Measurements from ENCODE around the gene DDX39B. TPM values are rescaled to one million over a fixed set of nuclear protein-coding genes. Genes with fewer than 3 reads are reported as not detected.

The DDX39B gene
- total and polyA plus RNA-seq, 9 of the 15 experiments (the other 6 are each of a cell fraction or from before 2014, with no cell fraction given): 479 to 869 (median 592) TPM

DNA sequence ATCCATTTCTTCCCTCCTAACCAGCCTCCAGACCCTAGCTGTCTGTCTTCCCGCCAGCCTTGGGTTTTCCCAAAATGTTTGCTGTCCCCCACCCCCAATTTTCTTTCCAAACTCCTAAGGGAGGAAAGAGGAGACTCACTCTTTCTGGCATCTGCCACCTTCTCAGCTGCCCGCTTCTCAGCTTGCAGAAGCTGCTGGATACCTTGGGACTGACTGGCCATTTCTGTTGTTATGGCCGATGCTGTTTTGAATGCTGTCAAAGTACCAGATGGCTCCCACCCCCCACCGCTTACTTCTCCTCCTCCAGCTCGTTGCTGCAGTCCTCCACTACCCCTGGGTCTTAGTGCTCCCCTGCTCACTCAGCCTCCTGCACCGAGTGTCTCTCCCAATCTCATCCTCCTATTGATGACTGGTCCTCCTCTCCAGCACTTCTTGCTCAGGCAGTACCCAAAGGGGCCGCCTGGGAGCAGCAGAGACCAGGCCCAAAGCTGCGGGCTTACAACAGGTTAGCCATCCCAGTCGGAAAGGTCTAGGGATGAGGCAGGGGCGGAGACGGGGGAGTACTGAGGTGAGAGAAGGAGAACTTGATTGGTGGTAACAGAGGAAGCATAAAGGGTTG is 4.6 kb upstream of the DDX39B start, which contains the start of gene ATP6V1G2 (continued):
- TF ChIP-seq PYGO2 (tag; IDR thresholded peaks at IDR 0.05) (no peak), TCF7 (IDR thresholded peaks at IDR 0.05; ENCODE audit: borderline replicate concordance) (no peak), LCOR (CRISPR knock-in tag; IDR thresholded peaks at IDR 0.05) (peak; percentile 67; the same call in 1 of the 2 replicates), MYC (IDR thresholded peaks at IDR 0.05; ENCODE audit: low read depth, low read length) (peak; percentile 52; the same call in 1 of the 2 replicates), MYC (CRISPR knock-in tag; IDR thresholded peaks at IDR 0.05; ENCODE audit: borderline replicate concordance, low read depth) (no peak), NR2C2 (CRISPR knock-in tag; IDR thresholded peaks at IDR 0.05) (no peak), NR2C2 (tag; IDR thresholded peaks at IDR 0.05) (no peak), ZNF197 (CRISPR knock-in tag; IDR thresholded peaks at IDR 0.05; ENCODE audit: low read depth) (no peak), RBM39 (optimal IDR thresholded peaks at IDR 0.05; ENCODE audit: low read depth, low read length) (peak; percentile 82), NEUROD1 (IDR thresholded peaks at IDR 0.05; ENCODE audit: borderline replicate concordance, low read depth, low read length, partially characterized antibody) (peak; percentile 63), PHF20 (IDR thresholded peaks at IDR 0.05; ENCODE audit: partially characterized antibody) (no peak), CBFB (CRISPR knock-in tag; IDR thresholded peaks at IDR 0.05) (no peak), FOS (IDR thresholded peaks at IDR 0.05; ENCODE audit: extremely low read depth, insufficient read length) (no peak), MBD2 (IDR thresholded peaks at IDR 0.05; ENCODE audit: borderline replicate concordance, low read depth) (no peak), MED1 (CRISPR knock-in tag; IDR thresholded peaks at IDR 0.05; ENCODE audit: borderline replicate concordance) (no peak), MCM5 (IDR thresholded peaks at IDR 0.05; ENCODE audit: low read depth) (no peak), SMAD4 (CRISPR knock-in tag; conservative IDR thresholded peaks at IDR 0.05) (no peak), THRAP3 (IDR thresholded peaks at IDR 0.05; ENCODE audit: borderline replicate concordance) (no peak), ZNF561 (CRISPR knock-in tag; conservative IDR thresholded peaks at IDR 0.05) (no peak), C11orf30 (IDR thresholded peaks at IDR 0.05; ENCODE audit: low read depth) (0 out of 2 replicates have a peak, but pooled peaks have one; percentile 7), SAFB2 (IDR thresholded peaks at IDR 0.05; ENCODE audit: borderline replicate concordance, low read depth, low read length, severe bottlenecking) (no peak), MTF1 (CRISPR knock-in tag; IDR thresholded peaks at IDR 0.05; ENCODE audit: borderline replicate concordance) (no peak)
- TF ChIP-seq, protein P1, sequence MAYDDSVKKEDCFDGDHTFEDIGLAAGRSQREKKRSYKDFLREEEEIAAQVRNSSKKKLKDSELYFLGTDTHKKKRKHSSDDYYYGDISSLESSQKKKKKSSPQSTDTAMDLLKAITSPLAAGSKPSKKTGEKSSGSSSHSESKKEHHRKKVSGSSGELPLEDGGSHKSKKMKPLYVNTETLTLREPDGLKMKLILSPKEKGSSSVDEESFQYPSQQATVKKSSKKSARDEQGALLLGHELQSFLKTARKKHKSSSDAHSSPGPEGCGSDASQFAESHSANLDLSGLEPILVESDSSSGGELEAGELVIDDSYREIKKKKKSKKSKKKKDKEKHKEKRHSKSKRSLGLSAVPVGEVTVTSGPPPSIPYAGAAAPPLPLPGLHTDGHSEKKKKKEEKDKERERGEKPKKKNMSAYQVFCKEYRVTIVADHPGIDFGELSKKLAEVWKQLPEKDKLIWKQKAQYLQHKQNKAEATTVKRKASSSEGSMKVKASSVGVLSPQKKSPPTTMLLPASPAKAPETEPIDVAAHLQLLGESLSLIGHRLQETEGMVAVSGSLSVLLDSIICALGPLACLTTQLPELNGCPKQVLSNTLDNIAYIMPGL (CRISPR knock-in tag; IDR thresholded peaks at IDR 0.05): peak; percentile 74; the same call in 1 of the 2 replicates
- TF ChIP-seq, protein P2, sequence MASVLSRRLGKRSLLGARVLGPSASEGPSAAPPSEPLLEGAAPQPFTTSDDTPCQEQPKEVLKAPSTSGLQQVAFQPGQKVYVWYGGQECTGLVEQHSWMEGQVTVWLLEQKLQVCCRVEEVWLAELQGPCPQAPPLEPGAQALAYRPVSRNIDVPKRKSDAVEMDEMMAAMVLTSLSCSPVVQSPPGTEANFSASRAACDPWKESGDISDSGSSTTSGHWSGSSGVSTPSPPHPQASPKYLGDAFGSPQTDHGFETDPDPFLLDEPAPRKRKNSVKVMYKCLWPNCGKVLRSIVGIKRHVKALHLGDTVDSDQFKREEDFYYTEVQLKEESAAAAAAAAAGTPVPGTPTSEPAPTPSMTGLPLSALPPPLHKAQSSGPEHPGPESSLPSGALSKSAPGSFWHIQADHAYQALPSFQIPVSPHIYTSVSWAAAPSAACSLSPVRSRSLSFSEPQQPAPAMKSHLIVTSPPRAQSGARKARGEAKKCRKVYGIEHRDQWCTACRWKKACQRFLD (CRISPR knock-in tag; IDR thresholded peaks at IDR 0.05): no peak
- TF ChIP-seq, protein P3, sequence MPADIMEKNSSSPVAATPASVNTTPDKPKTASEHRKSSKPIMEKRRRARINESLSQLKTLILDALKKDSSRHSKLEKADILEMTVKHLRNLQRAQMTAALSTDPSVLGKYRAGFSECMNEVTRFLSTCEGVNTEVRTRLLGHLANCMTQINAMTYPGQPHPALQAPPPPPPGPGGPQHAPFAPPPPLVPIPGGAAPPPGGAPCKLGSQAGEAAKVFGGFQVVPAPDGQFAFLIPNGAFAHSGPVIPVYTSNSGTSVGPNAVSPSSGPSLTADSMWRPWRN (IDR thresholded peaks at IDR 0.05; ENCODE audit: low read depth): no peak
- TF ChIP-seq, protein P4, sequence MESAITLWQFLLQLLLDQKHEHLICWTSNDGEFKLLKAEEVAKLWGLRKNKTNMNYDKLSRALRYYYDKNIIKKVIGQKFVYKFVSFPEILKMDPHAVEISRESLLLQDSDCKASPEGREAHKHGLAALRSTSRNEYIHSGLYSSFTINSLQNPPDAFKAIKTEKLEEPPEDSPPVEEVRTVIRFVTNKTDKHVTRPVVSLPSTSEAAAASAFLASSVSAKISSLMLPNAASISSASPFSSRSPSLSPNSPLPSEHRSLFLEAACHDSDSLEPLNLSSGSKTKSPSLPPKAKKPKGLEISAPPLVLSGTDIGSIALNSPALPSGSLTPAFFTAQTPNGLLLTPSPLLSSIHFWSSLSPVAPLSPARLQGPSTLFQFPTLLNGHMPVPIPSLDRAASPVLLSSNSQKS (CRISPR knock-in tag; IDR thresholded peaks at IDR 0.05): no peak
